HL-60 (cell line): Measurements from ENCODE around the gene NFIB.

ENCODE experiments used
- CTCF ChIP-seq: IDR thresholded peaks from one replicate; pipeline ENCODE4 v1.5.1; 2011; ENCODE audit warnings: low read length, control low read depth, inconsistent platforms; ENCODE audit not compliant: insufficient read depth
- GABPA ChIP-seq: IDR thresholded peaks from 2 replicates; pipeline ENCODE4 v1.6.1; 2012; ENCODE audit warnings: low read depth

GRCh38 chr9:14180960-14181537 is 132.9 kb downstream of the NFIB start:
- TF ChIP-seq CTCF (no peak), GABPA (no peak)
